Lower leg skin (tissue), 4 donors: ENCODE data around the gene NPB. TPM values are rescaled to one million over a fixed set of nuclear protein-coding genes. Genes with fewer than 3 reads are reported as not detected.

Experiments
- DNase-seq, 2 donors: peaks; one replicate each; pipeline ENCODE4 v3.0.0-alpha.2; 2019; ENCODE audit warnings: low spot score in 2 of 2
- H3K4me3 ChIP-seq: fragments of 200-600 bp; sonication (generic); 2 replicates; pipeline ENCODE4 v1.5.1; 2017; ENCODE audit warnings: mild to moderate bottlenecking, low read depth; ENCODE audit not compliant: poor library complexity, severe bottlenecking
- CTCF ChIP-seq, 3 donors: fragments of 450-650 bp; IDR thresholded peaks; one replicate each; pipeline ENCODE4 v1.5.1; 2016; ENCODE audit warnings: antibody characterized with exemption in 3 of 3, mild to moderate bottlenecking in 3 of 3, moderate library complexity in 2 of 3
- POLR2A ChIP-seq, 2 donors: fragments of 450-650 bp; IDR thresholded peaks; one replicate each; pipeline ENCODE4 v1.6.1; 2016 to 2017; ENCODE audit warnings: antibody characterized with exemption in 2 of 2, mild to moderate bottlenecking in 1 of 2, moderate library complexity in 1 of 2
- WGBS, 2 donors: methylation state at CpG; one replicate each; pipeline ENCODE4 v1.1.5; 2018; 5-methylcytosine and 5-hydroxymethylcytosine counted together
- intact Hi-C: fragments of 100-400 bp; cut with DNase I; formaldehyde crosslinking; loops from one replicate; pipeline ENCODE4 v1.15.0; 2023; ENCODE audit warnings: low total_unique reads
- total RNA-seq, 4 donors: library from RNA; depleted of rRNA; stranded (reverse); fragments of >200 nt; gene quantifications; one replicate each; pipeline ENCODE4 v1.1.0, GENCODE V29; 2016

Gene NPB
- total RNA-seq, 4 donors from 2014 or later, result 0.71 to 3.3 (median 2.0) TPM; not detected in 1

DNA sequence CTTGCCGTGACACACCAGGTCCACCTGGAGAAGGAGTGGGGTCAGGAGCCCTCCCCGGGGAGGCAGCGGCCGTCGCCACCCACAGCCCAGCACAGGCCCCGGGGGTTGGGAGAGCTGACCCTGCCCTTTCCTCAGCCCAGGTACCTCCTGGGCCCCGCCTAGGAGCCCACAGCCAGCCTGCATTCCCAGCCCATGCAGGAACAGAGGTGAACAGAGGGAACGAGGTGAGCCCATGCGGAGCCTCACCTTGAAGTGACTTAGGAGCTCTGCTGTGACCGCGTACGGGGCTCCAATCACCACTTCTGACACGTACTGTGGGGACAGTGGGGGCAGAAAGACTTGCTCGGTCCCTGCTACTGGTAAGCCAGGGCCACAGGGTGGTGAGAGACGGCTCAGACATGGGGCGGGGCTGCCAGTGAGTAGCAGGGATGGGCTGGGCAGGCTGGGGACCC is 3.4 kb downstream of the NPB start:
- WGBS, 2 donors, result 88 to 91% methylated on average over 13 to 16 of the region's 16 CpGs
- no peak for DNase-seq
- intact Hi-C loops, result no loop called here
- H3K4me3 ChIP-seq, result no peak overlapping the region
- TF ChIP-seq POLR2A (IDR thresholded peaks at IDR 0.05) (no peak), CTCF (IDR thresholded peaks at IDR 0.05) (no peak)

- no peak for TF ChIP-seq CTCF (IDR thresholded peaks at IDR 0.05)
- TF ChIP-seq POLR2A (IDR thresholded peaks at IDR 0.05), result no peak
- no peak overlapping the region for H3K4me3 ChIP-seq
- no peak for DNase-seq
- 90 to 96% methylated on average over 6 to 10 of the region's 10 CpGs for WGBS, 2 donors
- intact Hi-C loops, result no loop called here
Observed at GRCh38 chr17:81905993-81906392, 4.0 kb downstream of the NPB start.

- WGBS, 2 donors, result 90% methylated on average over 11 to 12 of the region's 15 CpGs
- intact Hi-C loops, result no loop called here
- DNase-seq, result no peak
Observed at GRCh38 chr17:81906476-81907218, 4.6 kb downstream of the NPB start.

GRCh38 chr17:81907219-81908145 is 5.4 kb downstream of the NPB start:
- TF ChIP-seq POLR2A (IDR thresholded peaks at IDR 0.05), result no peak
- TF ChIP-seq CTCF (IDR thresholded peaks at IDR 0.05), result no peak
- DNase-seq, result no peak

More at GRCh38 chr17:81906476-81907218, 4.6 kb downstream of the NPB start:
- no peak overlapping the region for H3K4me3 ChIP-seq
- TF ChIP-seq CTCF (IDR thresholded peaks at IDR 0.05), result no peak
- TF ChIP-seq POLR2A (IDR thresholded peaks at IDR 0.05), result no peak

DNA sequence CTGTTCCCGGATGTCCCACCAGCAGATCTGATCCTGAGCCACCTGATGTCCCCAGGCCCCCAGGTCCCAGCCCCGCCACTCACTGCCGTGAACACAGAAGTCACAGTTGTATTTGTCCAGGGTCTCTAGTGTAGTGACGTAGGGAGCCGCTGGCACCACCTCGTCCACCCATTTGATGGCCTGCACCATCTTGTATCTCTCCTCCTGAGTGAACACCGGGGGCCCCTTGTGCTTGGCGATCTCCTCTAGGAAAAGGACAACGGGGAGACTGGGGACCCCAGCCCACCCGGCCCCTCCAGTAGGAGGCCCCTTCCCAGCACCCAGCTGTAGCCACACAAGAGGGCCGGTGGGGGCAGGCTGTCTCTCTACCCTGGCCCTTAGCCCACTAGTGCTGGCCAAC is 6.8 kb downstream of the NPB start:
- 97% methylated on average over 11 of the region's 11 CpGs for WGBS, 2 donors

More at GRCh38 chr17:81907219-81908145, 5.4 kb downstream of the NPB start:
- intact Hi-C loops, result no loop called here
- no peak overlapping the region for H3K4me3 ChIP-seq
- 93 to 94% methylated on average over 13 of the region's 26 CpGs for WGBS, 2 donors

More for the DNA sequence above, 6.8 kb downstream of the NPB start:
- no peak overlapping the region for H3K4me3 ChIP-seq
- intact Hi-C loops, result no loop called here
- no peak for DNase-seq
- TF ChIP-seq POLR2A (IDR thresholded peaks at IDR 0.05) (no peak), CTCF (IDR thresholded peaks at IDR 0.05) (no peak)
